Suprapubic skin (tissue), 4 donors: ENCODE measurements around the gene FBXL12. TPM values are rescaled to one million over a fixed set of nuclear protein-coding genes. Genes with fewer than 3 reads are reported as not detected.
A peak's percentile ranks its signal among the peaks of the same experiment; 100 is the strongest.
"Not testable (repeated sequence)": the region's sequence is repeated elsewhere in the genome, so short reads cannot be mapped to it uniquely, and the experiment has no call there.

Experiments used
- DNase-seq, 2 donors: peaks; one replicate each; pipeline ENCODE4 v3.0.0-alpha.2; 2019; ENCODE audit warnings: low spot score in 2 of 2
- H3K27ac ChIP-seq: fragments of 200-600 bp; sonication (generic); one replicate; pipeline ENCODE4 v1.5.1; 2019
- H3K27me3 ChIP-seq: fragments of 200-600 bp; sonication (generic); one replicate; pipeline ENCODE4 v1.5.1; 2019
- H3K36me3 ChIP-seq: fragments of 200-600 bp; sonication (generic); one replicate; pipeline ENCODE4 v1.5.1; 2019
- H3K4me1 ChIP-seq: fragments of 200-600 bp; sonication (generic); one replicate; pipeline ENCODE4 v1.5.1; 2019
- H3K4me3 ChIP-seq: fragments of 200-600 bp; sonication (generic); one replicate; pipeline ENCODE4 v1.5.1; 2019; ENCODE audit warnings: mild to moderate bottlenecking
- H3K9me3 ChIP-seq: fragments of 200-600 bp; sonication (generic); one replicate; pipeline ENCODE4 v1.5.1; 2019
- EP300 ChIP-seq: sonication (generic); formaldehyde crosslinking; IDR thresholded peaks from one replicate; pipeline ENCODE4 v1.6.1; 2017; ENCODE audit warnings: antibody characterized with exemption
- POLR2A ChIP-seq, 2 donors: fragments of 450-650 bp; IDR thresholded peaks; one replicate each; pipeline ENCODE4 v1.6.1; 2017; ENCODE audit warnings: antibody characterized with exemption in 2 of 2, mild to moderate bottlenecking in 2 of 2, moderate library complexity in 2 of 2
- POLR2AphosphoS5 ChIP-seq, 3 donors: sonication (generic); formaldehyde crosslinking; IDR thresholded peaks; one replicate each; pipeline ENCODE4 v1.6.1; 2017; ENCODE audit warnings: antibody characterized with exemption in 3 of 3
- WGBS: methylation state at CpG from one replicate; pipeline ENCODE4 v1.1.5; 2018; 5-methylcytosine and 5-hydroxymethylcytosine counted together
- total RNA-seq, 4 donors: library from RNA; depleted of rRNA; stranded (reverse); fragments of >200 nt; gene quantifications; one replicate each; pipeline ENCODE4 v1.1.0, GENCODE V29; 2016
- TF ChIP-seq, protein P1 (sequence below), 2 donors: fragments of 200-600 bp in 1 of 2; fragments of 450-650 bp in 1 of 2; sonication (generic) in 1 of 2; IDR thresholded peaks; one replicate each; pipeline ENCODE4 v1.5.1; 2016 to 2019; ENCODE audit warnings: antibody characterized with exemption in 2 of 2, mild to moderate bottlenecking in 1 of 2, moderate library complexity in 1 of 2

Gene FBXL12
- total RNA-seq, 4 donors from 2014 or later: 22.2 to 39.9 (median 29.8) TPM

DNA sequence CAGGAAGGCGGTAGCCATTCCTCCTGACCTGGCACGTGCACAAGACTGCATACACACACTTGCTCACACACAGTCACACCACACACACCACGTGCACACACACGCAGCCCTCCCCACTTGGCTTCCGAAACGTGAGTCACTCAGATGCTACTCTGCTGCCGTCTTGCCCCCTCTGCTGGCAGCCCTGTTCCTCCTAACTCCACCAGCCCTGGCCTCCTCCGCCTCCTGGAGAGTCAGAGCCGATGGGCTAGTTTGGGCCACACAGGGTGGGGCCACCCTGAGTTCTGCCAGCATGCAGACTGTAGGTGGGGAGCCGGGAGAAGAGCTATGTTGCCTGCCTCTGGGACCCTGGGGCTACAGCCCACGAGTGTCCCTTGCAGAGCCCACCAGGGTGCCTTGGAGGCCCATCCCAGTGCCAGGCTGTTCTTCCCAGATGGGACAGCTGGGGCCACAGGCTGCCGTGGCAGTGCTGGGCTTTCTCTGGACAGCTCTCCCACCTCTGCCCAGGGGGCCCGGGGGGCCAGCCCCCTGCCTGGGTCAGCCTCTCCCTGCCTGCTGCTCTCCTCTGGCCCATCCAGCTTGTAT lies 28.3 kb upstream of the FBXL12 start:
- no peaks in the 10 kb centered on the region for H3K27me3 ChIP-seq
- peaks cover 66% of the 10 kb centered on the region for H3K36me3 ChIP-seq
- H3K9me3 ChIP-seq: no peaks in the 10 kb centered on the region
- no peak overlapping the region for H3K4me3 ChIP-seq
- H3K4me1 ChIP-seq: peaks cover 15% of the 10 kb centered on the region
- WGBS: 41% methylated on average over 3 of the region's 13 CpGs
- DNase-seq: peak in 1 of 2 donors; percentile 75
- H3K27ac ChIP-seq: no peak overlapping the region
- TF ChIP-seq, protein P1, sequence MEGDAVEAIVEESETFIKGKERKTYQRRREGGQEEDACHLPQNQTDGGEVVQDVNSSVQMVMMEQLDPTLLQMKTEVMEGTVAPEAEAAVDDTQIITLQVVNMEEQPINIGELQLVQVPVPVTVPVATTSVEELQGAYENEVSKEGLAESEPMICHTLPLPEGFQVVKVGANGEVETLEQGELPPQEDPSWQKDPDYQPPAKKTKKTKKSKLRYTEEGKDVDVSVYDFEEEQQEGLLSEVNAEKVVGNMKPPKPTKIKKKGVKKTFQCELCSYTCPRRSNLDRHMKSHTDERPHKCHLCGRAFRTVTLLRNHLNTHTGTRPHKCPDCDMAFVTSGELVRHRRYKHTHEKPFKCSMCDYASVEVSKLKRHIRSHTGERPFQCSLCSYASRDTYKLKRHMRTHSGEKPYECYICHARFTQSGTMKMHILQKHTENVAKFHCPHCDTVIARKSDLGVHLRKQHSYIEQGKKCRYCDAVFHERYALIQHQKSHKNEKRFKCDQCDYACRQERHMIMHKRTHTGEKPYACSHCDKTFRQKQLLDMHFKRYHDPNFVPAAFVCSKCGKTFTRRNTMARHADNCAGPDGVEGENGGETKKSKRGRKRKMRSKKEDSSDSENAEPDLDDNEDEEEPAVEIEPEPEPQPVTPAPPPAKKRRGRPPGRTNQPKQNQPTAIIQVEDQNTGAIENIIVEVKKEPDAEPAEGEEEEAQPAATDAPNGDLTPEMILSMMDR (IDR thresholded peaks at IDR 0.05): peak in 1 of 2 donors; percentile 57
- TF ChIP-seq POLR2A (IDR thresholded peaks at IDR 0.05): no peak
- TF ChIP-seq POLR2AphosphoS5 (IDR thresholded peaks at IDR 0.05): no peak
- no peak for TF ChIP-seq EP300

DNA sequence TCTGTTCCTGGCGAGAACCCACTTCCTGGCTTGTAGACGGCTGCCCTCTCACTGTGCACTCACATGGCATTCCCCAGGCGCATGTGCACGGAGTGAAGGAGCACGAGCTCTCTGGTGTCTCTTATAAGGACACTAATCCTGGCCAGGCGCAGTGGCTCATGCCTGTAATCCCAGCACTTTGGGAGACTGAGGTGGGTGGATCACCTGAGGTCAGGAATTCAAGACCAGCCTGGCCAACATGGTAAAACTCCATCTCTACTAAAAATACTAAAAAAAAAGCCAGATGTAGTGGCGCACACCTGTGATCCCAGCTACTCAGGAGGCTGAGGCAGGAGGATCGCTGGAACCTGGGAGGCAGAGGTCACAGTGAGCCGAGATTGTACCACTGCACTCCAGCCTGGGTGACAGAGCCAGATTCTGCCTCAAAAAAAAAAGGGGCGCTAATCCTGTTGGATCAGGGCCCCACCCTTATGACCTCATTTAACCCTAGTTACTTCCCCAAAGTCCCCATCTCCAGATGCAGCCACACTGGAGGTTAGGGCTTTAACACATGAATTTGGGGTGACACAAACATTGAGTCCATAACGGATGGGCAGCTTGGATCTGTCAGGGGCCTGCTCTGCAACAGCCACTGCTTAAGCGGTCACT lies 24.9 kb upstream of the FBXL12 start:
- not testable (repeated sequence) for H3K27me3 ChIP-seq, H3K9me3 ChIP-seq, H3K4me3 ChIP-seq, DNase-seq, H3K27ac ChIP-seq
- WGBS: 99% methylated on average over 12 of the region's 12 CpGs
- peaks cover 15% of the 10 kb centered on the region for H3K4me1 ChIP-seq
- peaks cover 80% of the 10 kb centered on the region for H3K36me3 ChIP-seq

DNA sequence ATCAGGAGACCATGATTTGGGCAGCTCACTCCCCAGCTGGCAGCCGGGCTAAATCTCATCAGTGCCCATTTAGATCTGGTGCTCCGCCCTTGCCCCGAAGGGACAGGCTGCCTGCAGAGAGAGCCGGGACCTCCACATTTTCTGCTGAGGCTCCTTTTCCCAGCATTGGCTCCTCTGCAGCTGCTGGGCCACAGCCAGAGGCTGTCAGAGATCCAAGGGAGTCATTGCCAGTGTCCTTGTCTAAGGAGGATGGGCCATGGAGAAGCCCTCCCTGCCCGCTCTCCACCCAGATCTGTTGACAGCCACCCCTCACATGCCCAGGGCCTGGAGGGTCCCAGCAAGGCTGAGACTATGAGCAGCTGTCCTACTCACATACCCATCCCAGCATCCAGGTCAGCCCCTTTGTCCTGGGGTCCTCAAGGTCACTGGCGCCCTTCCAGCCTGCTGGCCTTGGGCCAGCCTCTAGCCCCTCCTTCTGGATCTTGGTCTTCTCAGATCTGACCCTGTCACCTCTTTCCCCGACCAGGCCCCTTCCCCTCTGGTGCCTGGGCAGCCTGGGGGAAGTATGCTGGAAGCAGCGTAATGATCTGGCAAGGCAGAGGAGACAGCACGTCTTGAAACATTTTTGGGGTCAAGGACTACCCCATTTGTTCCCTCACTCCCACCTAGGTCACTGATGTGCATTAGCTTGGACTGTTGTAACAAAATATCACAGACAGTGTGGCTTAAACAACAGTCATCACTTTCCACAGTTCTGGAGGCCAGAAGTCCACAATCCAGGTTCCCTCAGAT lies 24.2 kb upstream of the FBXL12 start:
- H3K36me3 ChIP-seq: peaks cover 78% of the 10 kb centered on the region
- 84% methylated on average over 8 of the region's 9 CpGs for WGBS
- TF ChIP-seq POLR2A (IDR thresholded peaks at IDR 0.05): no peak
- TF ChIP-seq, protein P1 (IDR thresholded peaks at IDR 0.05): no peak
- no peak for TF ChIP-seq EP300
- TF ChIP-seq POLR2AphosphoS5 (IDR thresholded peaks at IDR 0.05): no peak

DNA sequence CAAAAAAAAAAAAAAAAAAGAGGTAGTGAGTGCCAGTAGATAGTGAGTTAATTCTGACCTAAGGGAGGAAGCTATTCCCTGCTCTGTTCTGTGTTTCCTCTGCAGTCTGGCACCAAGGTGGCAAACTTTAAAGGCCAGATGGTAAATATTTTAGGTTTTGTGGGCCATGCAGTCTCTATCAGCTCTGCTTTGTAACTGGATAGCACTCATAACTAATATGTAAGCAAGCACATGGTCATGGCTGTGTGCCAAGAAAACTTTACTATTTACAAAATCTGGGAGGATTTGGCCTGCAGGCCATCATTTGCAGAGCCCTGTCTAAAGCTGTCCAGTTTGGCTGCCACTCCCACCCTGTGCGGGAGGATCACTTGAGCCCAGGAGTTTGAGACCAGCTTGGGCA lies 20.5 kb upstream of the FBXL12 start:
- H3K4me1 ChIP-seq: peaks cover 18% of the 10 kb centered on the region
- no peaks in the 10 kb centered on the region for H3K27me3 ChIP-seq
- DNase-seq: no peak
- no peak for TF ChIP-seq EP300
- no peak for TF ChIP-seq POLR2A (IDR thresholded peaks at IDR 0.05)
- TF ChIP-seq POLR2AphosphoS5 (IDR thresholded peaks at IDR 0.05): no peak
- TF ChIP-seq, protein P1 (IDR thresholded peaks at IDR 0.05): no peak
- no peak overlapping the region for H3K4me3 ChIP-seq
- H3K36me3 ChIP-seq: peaks cover 60% of the 10 kb centered on the region
- WGBS: 94% methylated on average over 1 of the region's 1 CpG
- H3K27ac ChIP-seq: no peak overlapping the region
- no peaks in the 10 kb centered on the region for H3K9me3 ChIP-seq

More for the DNA sequence above, 24.2 kb upstream of the FBXL12 start:
- Histone ChIP-seq H3K4me3 (no peak overlapping the region), H3K27me3 (no peaks in the 10 kb centered on the region), H3K27ac (no peak overlapping the region), H3K4me1 (peaks cover 15% of the 10 kb centered on the region), H3K9me3 (no peaks in the 10 kb centered on the region)
- no peak for DNase-seq

DNA sequence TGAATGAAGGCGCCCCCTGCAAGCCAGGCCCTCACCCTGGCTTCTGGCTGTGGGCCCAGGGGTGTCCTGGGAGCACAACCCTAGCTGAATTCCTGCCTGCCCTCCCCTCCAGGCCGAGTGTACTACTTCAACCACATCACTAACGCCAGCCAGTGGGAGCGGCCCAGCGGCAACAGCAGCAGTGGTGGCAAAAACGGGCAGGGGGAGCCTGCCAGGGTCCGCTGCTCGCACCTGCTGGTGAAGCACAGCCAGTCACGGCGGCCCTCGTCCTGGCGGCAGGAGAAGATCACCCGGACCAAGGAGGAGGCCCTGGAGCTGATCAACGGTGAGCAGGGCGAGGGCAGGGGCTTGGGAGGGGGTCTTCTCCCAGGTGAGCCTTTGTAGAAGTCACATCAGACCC lies 19.4 kb upstream of the FBXL12 start:
- no peak overlapping the region for H3K4me3 ChIP-seq
- no peak overlapping the region for H3K27ac ChIP-seq
- no peaks in the 10 kb centered on the region for H3K27me3 ChIP-seq
- H3K36me3 ChIP-seq: peaks cover 49% of the 10 kb centered on the region
- TF ChIP-seq POLR2AphosphoS5 (IDR thresholded peaks at IDR 0.05) (no peak), EP300 (no peak), POLR2A (IDR thresholded peaks at IDR 0.05) (no peak)
- TF ChIP-seq, protein P1 (IDR thresholded peaks at IDR 0.05): no peak
- no peak for DNase-seq
- 90% methylated on average over 15 of the region's 15 CpGs for WGBS
- H3K4me1 ChIP-seq: peaks cover 18% of the 10 kb centered on the region
- no peaks in the 10 kb centered on the region for H3K9me3 ChIP-seq
